NAMALWA (cell line): ENCODE results near the gene KCTD20.

Experiments
- DNase-seq: peaks from one replicate; pipeline ENCODE4 v3.0.0-alpha.2; 2015; ENCODE audit warnings: low spot score

KCTD20 gene

GRCh38 chr6:36493859-36494258, 51.1 kb downstream of the KCTD20 start:
- DNase-seq, result no peak

GRCh38 chr6:36495086-36495485, 52.3 kb downstream of the KCTD20 start:
- DNase-seq, result no peak

- no peak for DNase-seq
Observed at GRCh38 chr6:36499918-36500317, 57.1 kb downstream of the KCTD20 start.

- DNase-seq, result no peak
Observed at GRCh38 chr6:36501686-36502085, 58.9 kb downstream of the KCTD20 start.

- no peak for DNase-seq
Observed at GRCh38 chr6:36504181-36504580, 61.4 kb downstream of the KCTD20 start.

- DNase-seq, result no peak
Observed at GRCh38 chr6:36504982-36505381, 62.2 kb downstream of the KCTD20 start.

GRCh38 chr6:36505744-36506534, 63.1 kb downstream of the KCTD20 start:
- no peak for DNase-seq

- DNase-seq, result no peak
Observed at GRCh38 chr6:36506611-36507010, 63.8 kb downstream of the KCTD20 start.

GRCh38 chr6:36508532-36508931, 65.7 kb downstream of the KCTD20 start:
- no peak for DNase-seq

GRCh38 chr6:36510365-36510764, 67.6 kb downstream of the KCTD20 start:
- DNase-seq, result no peak

GRCh38 chr6:36514554-36515456, 72.0 kb downstream of the KCTD20 start:
- DNase-seq, result no peak

GRCh38 chr6:36515844-36516243, 73.0 kb downstream of the KCTD20 start:
- DNase-seq, result no peak

- DNase-seq, result no peak
Observed at GRCh38 chr6:36516559-36516958, 73.8 kb downstream of the KCTD20 start.

GRCh38 chr6:36516988-36517387, 74.2 kb downstream of the KCTD20 start:
- DNase-seq, result no peak

GRCh38 chr6:36517408-36517807, 74.6 kb downstream of the KCTD20 start:
- no peak for DNase-seq

- DNase-seq, result no peak
Observed at GRCh38 chr6:36519352-36519751, 76.6 kb downstream of the KCTD20 start.

- no peak for DNase-seq
Observed at GRCh38 chr6:36523451-36523850, 80.7 kb downstream of the KCTD20 start.

GRCh38 chr6:36523936-36524499, 81.2 kb downstream of the KCTD20 start:
- DNase-seq, result no peak

GRCh38 chr6:36524871-36525270, 82.1 kb downstream of the KCTD20 start:
- no peak for DNase-seq

- no peak for DNase-seq
Observed at GRCh38 chr6:36525346-36525745, 82.5 kb downstream of the KCTD20 start.

GRCh38 chr6:36526066-36526465, 83.3 kb downstream of the KCTD20 start:
- DNase-seq, result no peak

GRCh38 chr6:36533321-36533720, 90.5 kb downstream of the KCTD20 start:
- DNase-seq, result no peak
